Stimulated activated CD4-positive, alpha-beta T cell treated with anti-CD3 and anti-CD28 coated beads, Interleukin-4, amount 100 ng/mL, for 48 hours (primary cell): Measurements from ENCODE around the gene ATG101.

Source experiments
- DNase-seq, 2 donors: peaks; one replicate each; pipeline ENCODE4 v3.0.0-alpha.2; 2020; ENCODE audit warnings: low read depth in 2 of 2

ATG101 gene

DNA sequence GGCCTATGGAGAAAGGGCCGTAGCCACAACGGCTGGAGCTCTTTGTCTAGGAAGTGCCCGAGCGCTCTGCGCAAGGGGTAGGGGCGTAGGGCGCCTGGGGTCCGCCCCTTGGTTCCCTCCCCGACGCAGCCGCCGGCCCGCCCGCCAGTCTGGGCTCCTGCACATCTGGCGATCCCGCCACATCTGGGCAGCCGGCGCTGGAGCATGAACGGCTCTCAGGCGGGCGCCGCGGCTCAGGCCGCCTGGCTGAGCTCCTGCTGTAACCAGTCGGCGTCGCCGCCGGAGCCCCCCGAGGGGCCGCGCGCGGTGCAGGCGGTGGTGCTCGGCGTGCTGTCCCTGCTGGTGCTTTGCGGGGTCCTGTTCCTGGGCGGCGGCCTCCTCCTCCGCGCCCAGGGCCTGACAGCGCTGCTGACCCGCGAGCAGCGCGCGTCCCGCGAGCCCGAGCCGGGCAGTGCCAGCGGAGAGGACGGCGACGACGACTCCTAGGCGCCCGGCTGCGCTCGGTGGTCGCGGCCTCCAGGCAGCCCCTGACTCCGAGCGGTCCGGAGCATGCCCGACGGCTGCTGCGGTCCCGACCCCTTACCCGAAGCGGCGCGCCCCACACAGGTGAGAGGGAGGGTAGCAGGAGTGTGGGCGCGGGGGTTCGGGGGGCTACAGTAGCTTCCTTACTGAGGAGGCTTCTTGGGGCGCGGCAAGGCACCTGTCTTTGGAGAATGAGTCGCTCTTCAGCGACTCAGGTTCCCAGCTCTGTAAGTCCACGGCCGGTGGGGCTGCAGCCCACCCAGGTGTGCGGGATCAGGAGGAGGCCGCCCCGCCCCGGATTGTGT is 10.0 kb downstream of the ATG101 start, which contains the start of gene SMIM41:
SMIM41 (plus strand) TSS at position 129 of the 827 bp plus-strand sequence; CDS start at position 205, 76 bp downstream.
- DNase-seq: no peak

DNA sequence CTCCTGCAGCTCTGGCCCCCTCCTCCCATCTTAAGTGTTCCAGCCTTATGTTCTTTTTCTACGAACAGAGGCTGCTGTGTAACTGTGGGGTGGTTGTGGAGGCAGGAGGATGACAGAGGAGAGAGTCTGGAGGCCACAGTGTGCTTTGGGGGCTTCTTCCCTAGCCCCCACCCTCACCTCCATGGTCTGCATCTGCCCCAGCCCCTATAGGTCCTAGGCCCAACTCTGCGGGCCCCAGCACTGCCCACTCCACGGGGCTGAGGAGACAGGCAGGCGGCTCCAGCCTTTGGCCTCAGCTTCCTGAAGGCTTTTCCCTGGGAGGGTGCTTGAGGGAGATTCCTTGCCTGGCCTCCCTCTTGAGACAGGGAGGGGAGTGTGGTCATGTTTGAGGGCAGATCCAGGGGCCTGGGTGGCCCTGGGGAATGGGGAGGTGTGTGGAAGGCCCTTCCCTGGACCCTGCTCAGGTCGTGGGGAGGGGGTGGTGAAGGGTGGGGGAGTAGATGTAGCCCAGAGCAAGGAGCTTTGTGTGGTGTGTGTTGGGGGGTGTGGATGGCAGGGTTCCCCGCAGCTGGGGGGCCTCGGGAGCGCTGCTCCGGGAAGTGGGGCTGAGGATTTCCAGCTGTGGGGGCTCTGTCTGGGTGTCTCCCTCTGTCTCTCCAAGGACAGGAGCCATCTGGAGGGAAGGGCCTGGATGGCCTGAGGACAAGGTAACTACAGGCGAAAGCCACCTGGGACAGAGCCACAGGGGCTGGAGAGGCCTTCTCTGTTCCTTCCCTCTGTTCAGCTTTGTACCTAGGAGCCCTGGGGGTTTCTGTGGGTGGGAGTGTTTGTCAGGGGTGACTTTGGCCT is 10.8 kb downstream of the ATG101 start:
- no peak for DNase-seq

GRCh38 chr12:52081263-52081733 is 11.5 kb downstream of the ATG101 start:
- DNase-seq: no peak

- DNase-seq: no peak
Observed at GRCh38 chr12:52082026-52082668, 12.4 kb downstream of the ATG101 start.

GRCh38 chr12:52082669-52082987 is 12.8 kb downstream of the ATG101 start:
- no peak for DNase-seq

- DNase-seq: peak; percentile 53 to 65
Observed at GRCh38 chr12:52082988-52083637, 13.3 kb downstream of the ATG101 start.

- no peak for DNase-seq
Observed at GRCh38 chr12:52083638-52083996, 13.8 kb downstream of the ATG101 start.

DNA sequence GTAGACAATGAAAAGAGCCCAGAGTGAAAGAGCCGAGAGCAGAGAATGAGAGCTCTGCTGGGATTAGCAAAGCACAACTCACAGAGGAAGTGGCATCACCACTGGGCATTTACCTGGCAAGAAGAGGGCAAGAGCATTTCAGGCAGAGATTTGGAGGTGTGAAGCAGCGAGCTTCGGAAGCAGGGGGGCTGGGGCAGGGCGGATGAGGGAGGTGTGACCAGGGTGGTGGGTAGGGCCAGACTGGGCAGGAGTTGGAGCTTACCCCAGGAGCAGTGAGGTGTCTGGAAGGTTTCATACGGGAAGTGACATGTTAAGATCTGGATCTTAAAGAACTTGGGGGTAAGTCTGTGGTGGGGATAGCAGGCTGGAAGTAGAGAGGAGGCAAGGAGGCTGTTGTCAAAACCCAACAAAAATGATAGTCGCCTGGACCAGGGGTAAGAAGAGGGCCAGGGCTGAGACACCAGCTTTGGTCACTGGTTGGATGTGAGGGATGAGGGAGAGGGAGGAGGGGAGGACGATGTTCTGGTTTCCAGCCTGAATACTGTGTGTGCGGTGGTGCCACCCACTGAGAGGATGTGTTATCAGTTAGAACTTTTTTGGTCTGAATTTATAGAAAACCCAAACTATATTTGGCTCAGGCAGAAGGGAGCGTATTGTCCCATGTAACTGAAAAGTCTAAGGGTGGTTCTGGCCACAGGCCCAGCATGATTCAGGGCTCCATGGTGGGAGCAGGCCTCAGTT is 14.9 kb downstream of the ATG101 start:
- DNase-seq: no peak

GRCh38 chr12:52085682-52086180 is 16.0 kb downstream of the ATG101 start:
- no peak for DNase-seq

DNA sequence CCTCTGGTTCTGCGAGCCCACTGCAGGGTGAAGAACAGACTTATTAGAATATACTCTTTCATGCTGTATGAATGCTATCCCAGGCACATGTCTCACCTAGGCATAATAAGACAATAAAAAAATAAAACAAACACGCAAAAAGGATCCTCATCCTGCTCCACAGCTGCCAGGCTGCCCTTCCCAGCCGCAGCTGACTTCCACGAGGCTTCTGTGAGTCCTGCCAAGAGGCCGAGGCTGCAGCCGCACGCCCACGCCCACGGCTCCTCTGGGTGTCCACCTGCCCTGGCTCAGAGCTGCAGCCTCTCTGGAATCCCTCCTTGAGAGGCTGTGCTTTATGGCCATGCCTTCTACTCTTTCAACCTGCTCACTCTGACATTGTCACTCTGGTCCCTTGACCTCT is 16.6 kb downstream of the ATG101 start:
- DNase-seq: no peak

DNA sequence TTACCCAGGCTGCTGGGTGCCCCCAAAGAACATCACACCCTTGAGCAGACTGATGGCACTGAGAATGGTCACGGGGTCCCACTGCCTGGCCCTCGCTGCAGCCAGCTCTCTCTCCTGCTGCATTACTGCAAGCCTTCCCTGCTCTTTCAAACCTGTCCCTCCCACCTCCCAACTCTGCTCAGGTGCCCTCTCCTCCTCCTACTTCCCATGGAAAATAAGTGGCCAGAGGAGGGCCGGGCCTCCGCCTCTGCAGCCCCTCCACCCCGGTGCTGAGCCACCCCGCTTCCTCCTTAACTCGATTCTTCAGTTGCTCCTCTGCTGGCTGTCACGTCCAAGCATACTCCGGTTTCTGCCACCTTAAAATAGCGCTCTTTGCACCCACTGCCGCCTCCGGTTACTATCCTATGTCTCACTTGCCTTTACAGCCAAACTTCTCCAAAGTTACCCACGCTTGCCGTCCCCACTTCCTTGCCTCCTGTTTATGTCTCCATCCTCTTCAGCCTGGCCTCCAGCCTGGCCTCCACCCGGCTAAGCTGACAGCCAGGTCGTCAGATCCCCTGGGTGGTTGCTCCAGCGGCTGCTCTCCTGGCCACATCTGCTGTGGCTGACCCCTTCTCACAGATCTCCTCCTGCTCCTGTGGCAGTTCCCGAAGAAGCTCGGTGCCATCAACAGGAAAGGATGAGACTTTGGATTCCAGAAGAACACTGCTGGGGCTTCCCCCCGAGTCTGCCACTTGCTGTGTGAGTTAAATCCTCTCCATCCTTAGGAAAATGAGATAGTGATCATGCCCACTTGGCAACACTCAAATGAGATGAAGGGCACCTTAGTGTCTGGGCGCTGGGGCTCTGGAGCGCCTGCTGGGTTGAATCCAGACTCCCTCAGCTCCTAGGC is 17.4 kb downstream of the ATG101 start:
- DNase-seq: no peak

GRCh38 chr12:52087961-52088820 is 18.4 kb downstream of the ATG101 start:
- DNase-seq: no peak

DNA sequence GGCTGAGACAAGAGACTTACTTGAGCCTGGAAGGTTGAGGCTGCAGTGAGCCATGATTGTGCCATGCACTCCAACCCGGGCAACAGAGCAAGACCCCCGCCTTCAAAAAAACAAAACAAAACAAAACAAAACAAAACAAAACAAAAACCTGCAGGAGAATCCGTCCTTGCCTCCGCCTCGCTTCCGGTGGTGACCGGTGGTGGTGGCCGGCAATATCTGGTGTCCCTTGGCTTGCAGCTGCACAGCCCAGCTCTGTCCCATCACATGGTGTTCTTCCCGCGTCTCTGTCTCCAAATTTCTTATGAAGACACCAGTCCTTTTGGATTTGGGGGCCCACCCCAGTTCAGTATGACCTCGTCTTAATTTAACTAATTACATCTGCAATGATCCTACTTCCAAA is 19.7 kb downstream of the ATG101 start:
- DNase-seq: no peak

DNA sequence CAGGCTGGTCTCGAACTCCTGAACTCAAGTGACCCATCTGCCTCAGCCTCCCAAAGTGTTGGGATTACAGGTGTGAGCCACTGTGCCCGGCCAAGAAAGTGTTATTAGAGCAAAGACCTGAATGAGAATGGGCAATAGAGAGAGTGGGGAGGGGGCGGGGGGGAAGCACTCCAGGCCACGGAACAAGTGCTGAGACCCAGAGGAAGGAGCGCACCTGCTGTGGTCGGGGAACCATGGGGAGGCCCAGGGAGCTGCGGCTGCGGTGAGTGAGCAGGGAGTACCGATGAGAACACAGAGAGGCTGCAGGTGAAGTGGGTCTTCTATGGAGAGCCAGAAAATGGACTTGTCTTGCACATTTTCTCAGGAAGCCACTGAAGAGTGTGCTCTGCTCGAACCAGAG is 20.5 kb downstream of the ATG101 start:
- no peak for DNase-seq

DNA sequence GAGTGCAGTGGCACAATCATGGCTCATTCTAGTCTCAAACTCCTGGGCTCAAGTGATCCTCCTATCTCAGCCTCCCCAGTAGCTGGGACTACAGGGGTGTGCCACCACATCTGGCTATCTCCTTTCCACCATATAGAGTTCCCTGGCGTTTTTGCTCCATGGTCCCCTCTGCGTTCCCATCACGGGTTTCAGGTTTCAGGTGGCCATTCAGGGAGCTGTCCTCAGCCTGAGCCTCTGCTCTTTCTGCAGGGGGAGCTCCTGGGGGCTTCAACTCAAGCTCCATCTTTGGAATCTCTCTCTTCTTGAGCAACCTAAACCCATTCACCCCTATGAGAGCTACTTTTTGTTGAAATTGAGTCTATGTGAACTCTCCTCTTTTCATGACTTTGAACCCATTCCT is 21.3 kb downstream of the ATG101 start:
- DNase-seq: no peak

DNA sequence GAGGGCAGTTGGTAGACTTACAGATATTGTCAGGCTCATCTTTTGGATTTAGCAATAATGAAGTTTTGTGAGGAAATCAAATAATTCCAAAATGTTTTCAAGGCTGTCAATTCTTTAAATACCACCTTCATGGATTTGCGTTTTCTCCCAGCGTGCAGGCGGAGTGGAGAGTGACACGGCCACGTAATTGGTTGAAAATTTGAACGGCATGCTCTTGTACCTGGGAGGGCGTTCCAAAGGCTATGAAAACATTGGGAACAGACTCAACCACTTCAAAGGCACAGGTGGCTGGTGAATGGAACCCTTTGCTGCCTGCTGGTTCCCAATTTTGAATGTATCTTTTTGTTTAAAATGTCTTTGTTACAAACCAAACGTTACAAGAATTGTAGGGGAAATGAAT is 22.1 kb downstream of the ATG101 start:
- no peak for DNase-seq

GRCh38 chr12:52093346-52093745 is 23.6 kb downstream of the ATG101 start:
- no peak for DNase-seq

- no peak for DNase-seq
Observed at GRCh38 chr12:52096332-52097044, 26.7 kb downstream of the ATG101 start.
